B cell (primary cell): ENCODE results near the gene SIL1. TPM values are rescaled to one million over a fixed set of nuclear protein-coding genes. Genes with fewer than 3 reads are reported as not detected.
"Not testable (repeated sequence)": the region's sequence is repeated elsewhere in the genome, so short reads cannot be mapped to it uniquely, and the experiment has no call there.

Source experiments
- ATAC-seq: fragments of 200-7000 bp; cut with Tn5 transposase; one replicate; pipeline ENCODE4 v1.10.0; 2021; ENCODE audit warnings: low read depth, mild to moderate bottlenecking, moderate number of reproducible peaks, moderate library complexity
- CTCF ChIA-PET: fragments of 350-600 bp; sonication (Branson Sonifier 250); formaldehyde crosslinking; loops from one replicate; lab custom pipeline; 2021; ENCODE audit warnings: antibody characterized with exemption, inconsistent platforms; lab: Charles Lee
- POLR2A ChIA-PET: fragments of 350-600 bp; sonication (Branson Sonifier 250); formaldehyde crosslinking; loops from one replicate; lab custom pipeline; 2021; ENCODE audit warnings: antibody characterized with exemption; lab: Charles Lee
- DNase-seq: peaks from one replicate; pipeline ENCODE4 v3.0.0; 2013
- H2AFZ ChIP-seq: 2 replicates; pipeline ENCODE4 v1.6.1; 2012; ENCODE audit warnings: mild to moderate bottlenecking, low read depth, low read length; ENCODE audit not compliant: insufficient read depth, poor library complexity, severe bottlenecking
- H3K27ac ChIP-seq, 2 donors: 1 replicate in 1 of 2; 2 replicates in 1 of 2; pipeline ENCODE4 v1.5.1; 2012 to 2013; ENCODE audit warnings: low read length in 2 of 2, mild to moderate bottlenecking in 2 of 2, moderate library complexity in 1 of 2
- H3K27me3 ChIP-seq, 4 experiments: fragments of 200-600 bp in 1 of 4; sonication (generic) in 1 of 4; replicated peaks in 1 of 4; 1 replicate in 2 of 4; 2 replicates in 2 of 4; pipeline versions ENCODE4 v1.6.1 to v1.7.0; 2013 to 2016; ENCODE audit warnings: low read length in 3 of 4, mild to moderate bottlenecking in 2 of 4, mixed read lengths in 1 of 4, moderate library complexity in 1 of 4; ENCODE audit not compliant: insufficient read depth in 4 of 4, control insufficient read depth in 3 of 4; ENCODE audit errors: control extremely low read depth in 1 of 4
- H3K36me3 ChIP-seq, 2 experiments: replicated peaks in 1 of 2; 1 replicate in 1 of 2; 2 replicates in 1 of 2; pipeline versions ENCODE4 v1.6.1 to v1.7.1; 2013; ENCODE audit warnings: low read length in 1 of 2; ENCODE audit not compliant: insufficient read depth in 2 of 2, control insufficient read depth in 1 of 2; ENCODE audit errors: control extremely low read depth in 1 of 2, extremely low read depth in 1 of 2
- H3K4me1 ChIP-seq, 2 donors: fragments of 200-600 bp in 1 of 2; sonication (generic) in 1 of 2; 1 replicate in 1 of 2; 2 replicates in 1 of 2; pipeline versions ENCODE4 v1.5.1 to v1.6.1; 2013 to 2017; ENCODE audit warnings: low read length in 2 of 2; ENCODE audit not compliant: control insufficient read depth in 2 of 2, insufficient read depth in 2 of 2
- H3K4me2 ChIP-seq: replicated peaks from 2 replicates; pipeline ENCODE3; 2012; ENCODE audit warnings: mild to moderate bottlenecking, low read depth, low read length; ENCODE audit not compliant: poor library complexity, severe bottlenecking
- H3K4me3 ChIP-seq, 5 experiments: fragments of 200-600 bp in 1 of 5; sonication (generic) in 1 of 5; 1 replicate in 3 of 5; 2 replicates in 2 of 5; pipeline versions ENCODE4 v1.5.1 to v1.7.0; 2011 to 2016; ENCODE audit warnings: low read length in 4 of 5, mild to moderate bottlenecking in 4 of 5, low read depth in 2 of 5, control low read depth in 1 of 5, moderate library complexity in 1 of 5; ENCODE audit not compliant: insufficient read depth in 1 of 5; ENCODE audit errors: control extremely low read depth in 1 of 5, extremely low read depth in 1 of 5
- H3K79me2 ChIP-seq: fragments of 200-600 bp; sonication (generic); one replicate; pipeline ENCODE4 v1.6.0; 2016; ENCODE audit warnings: low read length; ENCODE audit not compliant: control insufficient read depth, insufficient read depth
- H3K9ac ChIP-seq: fragments of 200-600 bp; sonication (generic); 2 replicates; pipeline ENCODE4 v1.6.1; 2017; ENCODE audit warnings: mild to moderate bottlenecking, low read length, moderate library complexity
- H3K9me3 ChIP-seq, 3 donors: one replicate each; pipeline versions ENCODE4 v1.6.1 to v1.7.1; 2013; ENCODE audit warnings: low read length in 2 of 3; ENCODE audit not compliant: control insufficient read depth in 2 of 3, insufficient read depth in 1 of 3; ENCODE audit errors: control extremely low read depth in 1 of 3
- H4K20me1 ChIP-seq: 2 replicates; pipeline ENCODE4 v1.6.0; 2012; ENCODE audit warnings: mild to moderate bottlenecking, low read length; ENCODE audit not compliant: insufficient read depth, control insufficient read depth, poor library complexity, severe bottlenecking
- H3K27ac Mint-ChIP-seq: one replicate; pipeline ENCODE4 v1.8.0; 2021; ENCODE audit warnings: mixed read lengths
- H3K27me3 Mint-ChIP-seq: one replicate; pipeline ENCODE4 v1.8.0; 2021; ENCODE audit warnings: mixed read lengths
- H3K4me1 Mint-ChIP-seq: one replicate; pipeline ENCODE4 v1.8.0; 2021; ENCODE audit warnings: mixed read lengths
- H3K4me3 Mint-ChIP-seq: one replicate; pipeline ENCODE4 v1.8.0; 2021; ENCODE audit warnings: mixed read lengths
- H3K9me3 Mint-ChIP-seq: one replicate; pipeline ENCODE4 v1.8.0; 2022; ENCODE audit warnings: mixed read lengths; ENCODE audit not compliant: insufficient read depth
- CTCF ChIP-seq: fragments of 200-600 bp; IDR thresholded peaks from one replicate; pipeline ENCODE4 v1.8.0; 2022; ENCODE audit warnings: antibody characterized with exemption, mild to moderate bottlenecking
- EZH2 ChIP-seq: IDR thresholded peaks from 2 replicates; pipeline ENCODE4 v1.6.1; 2012; ENCODE audit warnings: borderline replicate concordance, low read depth, mild to moderate bottlenecking, moderate library complexity, low read length; ENCODE audit not compliant: insufficient read depth, poor library complexity, severe bottlenecking
- WGBS: methylation state at CpG from one replicate; pipeline ENCODE4 v1.1.5; 2013; ENCODE audit warnings: missing lambda C conversion rate; ENCODE audit not compliant: insufficient coverage; 5-methylcytosine and 5-hydroxymethylcytosine counted together
- intact Hi-C: fragments of 100-400 bp; cut with micrococcal nuclease; formaldehyde crosslinking; loops from one replicate; pipeline ENCODE4 v1.10.0; 2022
- polyA plus RNA-seq: library from polyadenylated mRNA; depleted of rRNA; stranded (reverse); fragments of >200 nt; gene quantifications from 2 replicates; pipeline ENCODE4 v1.2.3, GENCODE V29; 2012
- total RNA-seq, 2 donors: library from RNA; stranded (reverse); fragments of 120-200 nt in 1 of 2; gene quantifications; 1 replicate in 1 of 2; 2 replicates in 1 of 2; pipeline versions ENCODE4 v1.2.3 to v1.2.4, GENCODE V29; 2013 to 2022

SIL1 gene
- total and polyA plus RNA-seq, 2 donors (not counting 1 experiment from before 2014, with no cell fraction given): 16.9 to 19.8 TPM

GRCh38 chr5:139116100-139116655, 82.0 kb downstream of the SIL1 start:
- Mint-ChIP-seq H3K27me3 (no peaks in the 10 kb centered on the region), H3K9me3 (peaks cover 3% of the 10 kb centered on the region), H3K4me1 (no peaks in the 10 kb centered on the region), H3K4me3 (no peak overlapping the region), H3K27ac (no peak overlapping the region)
- Histone ChIP-seq H3K27me3 (no peaks in the 10 kb centered on the region), H3K4me2 (no peak overlapping the region), H3K9ac (no peak overlapping the region), H3K4me1 (no peaks in the 10 kb centered on the region), H3K27ac (no peak overlapping the region), H3K9me3 (peaks cover 0 to 4% (median 0%) of the 10 kb centered on the region in 3 donors), H4K20me1 (no peaks in the 10 kb centered on the region), H3K79me2 (no peaks in the 10 kb centered on the region), H2AFZ (no peak overlapping the region), H3K4me3 (no peak overlapping the region), H3K36me3 (peaks cover 16 to 47% of the 10 kb centered on the region in 2 experiments)
- CTCF ChIA-PET: no interaction called here
- DNase-seq: no peak
- 100% methylated on average over 4 of the region's 5 CpGs for WGBS
- TF ChIP-seq EZH2 (no peak), CTCF (no peak)
- POLR2A ChIA-PET: no interaction called here
- intact Hi-C loops: no loop called here
- no peak for ATAC-seq

- DNase-seq (no peak), ATAC-seq (no peak)
- Histone ChIP-seq H4K20me1 (no peaks in the 10 kb centered on the region), H3K27ac (no peak overlapping the region), H3K9ac (no peak overlapping the region), H3K79me2 (no peaks in the 10 kb centered on the region), H3K9me3 (peaks cover 0 to 4% (median 0%) of the 10 kb centered on the region in 3 donors), H2AFZ (no peak overlapping the region), H3K36me3 (peaks cover 16 to 26% of the 10 kb centered on the region in 2 experiments), H3K4me2 (no peak overlapping the region), H3K4me1 (no peaks in the 10 kb centered on the region), H3K4me3 (no peak overlapping the region), H3K27me3 (no peaks in the 10 kb centered on the region)
- intact Hi-C loops: no loop called here
- Mint-ChIP-seq H3K4me1 (no peaks in the 10 kb centered on the region), H3K27ac (no peak overlapping the region), H3K9me3 (peaks cover 3% of the 10 kb centered on the region), H3K4me3 (no peak overlapping the region), H3K27me3 (no peaks in the 10 kb centered on the region)
- POLR2A ChIA-PET: no interaction called here
- WGBS: 94% methylated on average over 2 of the region's 2 CpGs
- CTCF ChIA-PET: no interaction called here
- no peak for TF ChIP-seq CTCF
- TF ChIP-seq EZH2: no peak
Measured at GRCh38 chr5:139113892-139114291, 84.3 kb downstream of the SIL1 start.

GRCh38 chr5:139112362-139112761, 85.8 kb downstream of the SIL1 start:
- H3K4me1 Mint-ChIP-seq, H3K27ac ChIP-seq, H3K27me3 Mint-ChIP-seq, H3K4me3 ChIP-seq, H3K9me3 Mint-ChIP-seq, CTCF ChIA-PET, ATAC-seq, H2AFZ ChIP-seq, POLR2A ChIA-PET, H4K20me1 ChIP-seq, H3K27me3 ChIP-seq, DNase-seq, H3K27ac Mint-ChIP-seq, H3K9ac ChIP-seq, H3K9me3 ChIP-seq, H3K4me1 ChIP-seq, H3K4me2 ChIP-seq, H3K4me3 Mint-ChIP-seq, H3K79me2 ChIP-seq, intact Hi-C loops: not testable (repeated sequence)
- peaks cover 5 to 14% of the 10 kb centered on the region in 2 experiments for H3K36me3 ChIP-seq
- WGBS: 100% methylated on average over 19 of the region's 39 CpGs
